ENCODE results near the gene SYNJ2. TPM values are rescaled to one million over a fixed set of nuclear protein-coding genes. Genes with fewer than 3 reads are reported as not detected.

The SYNJ2 gene
- polyA plus RNA-seq, 1 donor from 2014 or later = 0.12 TPM

GRCh38 chr6:158068893-158069799 lies 87.5 kb downstream of the SYNJ2 start:
- Histone ChIP-seq H3K9me2 (ENCODE audit: insufficient read depth, low read length) (no peaks in the 10 kb centered on the region), H3K36me3 (ENCODE audit: insufficient read depth, low read length) (no peaks in the 10 kb centered on the region), H3K27ac (ENCODE audit: low read length) (no peak overlapping the region), H4K20me1 (ENCODE audit: insufficient read depth) (no peaks in the 10 kb centered on the region), H3K9ac (ENCODE audit: low read length) (no peak overlapping the region), H3K79me2 (replicated peaks; ENCODE audit: insufficient read depth, low read length) (no peaks in the 10 kb centered on the region), H3K27me3 (ENCODE audit: insufficient read depth, low read depth, low read length) (no peaks in the 10 kb centered on the region), H3K4me3 (ENCODE audit: low read length) (no peak overlapping the region), H2AFZ (ENCODE audit: low read depth, low read length) (no peak overlapping the region), H3F3A (ENCODE audit: insufficient read depth, low read length, poor library complexity, severe bottlenecking) (no peaks in the 10 kb centered on the region), H3K4me2 (ENCODE audit: low read length) (no peak overlapping the region), H3K9me3 (ENCODE audit: low read length) (no peaks in the 10 kb centered on the region)
- no peak for TF ChIP-seq EP300 (conservative IDR thresholded peaks at IDR 0.05; ENCODE audit: poor library complexity, severe bottlenecking)

- Histone ChIP-seq H3K4me3 (ENCODE audit: low read length) (no peak overlapping the region), H2AFZ (ENCODE audit: low read depth, low read length) (no peak overlapping the region), H3F3A (ENCODE audit: insufficient read depth, low read length, poor library complexity, severe bottlenecking) (no peaks in the 10 kb centered on the region), H3K9ac (ENCODE audit: low read length) (no peak overlapping the region), H3K9me3 (ENCODE audit: low read length) (no peaks in the 10 kb centered on the region), H3K79me2 (replicated peaks; ENCODE audit: insufficient read depth, low read length) (no peaks in the 10 kb centered on the region), H3K36me3 (ENCODE audit: insufficient read depth, low read length) (no peaks in the 10 kb centered on the region), H3K27ac (ENCODE audit: low read length) (no peak overlapping the region), H3K27me3 (ENCODE audit: insufficient read depth, low read depth, low read length) (no peaks in the 10 kb centered on the region), H4K20me1 (ENCODE audit: insufficient read depth) (no peaks in the 10 kb centered on the region), H3K9me2 (ENCODE audit: insufficient read depth, low read length) (no peaks in the 10 kb centered on the region), H3K4me2 (ENCODE audit: low read length) (no peak overlapping the region)
- TF ChIP-seq EP300 (conservative IDR thresholded peaks at IDR 0.05; ENCODE audit: poor library complexity, severe bottlenecking) (no peak), CTCF (IDR thresholded peaks at IDR 0.05; ENCODE audit: poor library complexity, severe bottlenecking) (no peak), SMC3 (conservative IDR thresholded peaks at IDR 0.05; ENCODE audit: poor library complexity) (no peak), REST (IDR thresholded peaks at IDR 0.05; ENCODE audit: borderline replicate concordance) (no peak), TAF1 (IDR thresholded peaks at IDR 0.05; ENCODE audit: low read depth) (no peak), MXI1 (conservative IDR thresholded peaks at IDR 0.05; ENCODE audit: poor library complexity, severe bottlenecking) (no peak)
Measured at GRCh38 chr6:158069800-158070195, 88.1 kb downstream of the SYNJ2 start.

GRCh38 chr6:158070513-158070912 lies 88.8 kb downstream of the SYNJ2 start:
- TF ChIP-seq EP300 (conservative IDR thresholded peaks at IDR 0.05; ENCODE audit: poor library complexity, severe bottlenecking) (no peak), SMC3 (conservative IDR thresholded peaks at IDR 0.05; ENCODE audit: poor library complexity) (no peak), MXI1 (conservative IDR thresholded peaks at IDR 0.05; ENCODE audit: poor library complexity, severe bottlenecking) (no peak), POLR2AphosphoS5 (IDR thresholded peaks at IDR 0.05) (no peak), EZH2 (IDR thresholded peaks at IDR 0.05; ENCODE audit: borderline replicate concordance, insufficient read depth, low read length, poor library complexity, severe bottlenecking) (no peak), RAD21 (conservative IDR thresholded peaks at IDR 0.05) (no peak), CTCF (IDR thresholded peaks at IDR 0.05; ENCODE audit: poor library complexity, severe bottlenecking) (no peak), TAF1 (IDR thresholded peaks at IDR 0.05; ENCODE audit: low read depth) (no peak), REST (IDR thresholded peaks at IDR 0.05; ENCODE audit: borderline replicate concordance) (no peak)
- H3K36me3 ChIP-seq (ENCODE audit: insufficient read depth, low read length) = no peaks in the 10 kb centered on the region
- H4K20me1 ChIP-seq (ENCODE audit: insufficient read depth) = no peaks in the 10 kb centered on the region
- H3K9ac ChIP-seq (ENCODE audit: low read length) = no peak overlapping the region
- no peak overlapping the region for H3K4me3 ChIP-seq (ENCODE audit: low read length)
- no peaks in the 10 kb centered on the region for H3K79me2 ChIP-seq (replicated peaks; ENCODE audit: insufficient read depth, low read length)
- no peak overlapping the region for H3K27ac ChIP-seq (ENCODE audit: low read length)
- H3K9me3 ChIP-seq (ENCODE audit: low read length) = no peaks in the 10 kb centered on the region
- H2AFZ ChIP-seq (ENCODE audit: low read depth, low read length) = no peak overlapping the region
- no peak overlapping the region for H3K4me2 ChIP-seq (ENCODE audit: low read length)
- no peaks in the 10 kb centered on the region for H3K9me2 ChIP-seq (ENCODE audit: insufficient read depth, low read length)
- H3K27me3 ChIP-seq (ENCODE audit: insufficient read depth, low read depth, low read length) = no peaks in the 10 kb centered on the region
- no peaks in the 10 kb centered on the region for H3F3A ChIP-seq (ENCODE audit: insufficient read depth, low read length, poor library complexity, severe bottlenecking)

Data from neural cell (in vitro differentiated cells).